AG04450 (cell line): ENCODE measurements around the gene PPT2. TPM values are rescaled to one million over a fixed set of nuclear protein-coding genes. Genes with fewer than 3 reads are reported as not detected.

Experiments
- CTCF ChIA-PET: fragments of 300-600, 350-600 bp; formaldehyde crosslinking; extraction: SDS; loops from one replicate; lab custom pipeline; 2022; ENCODE audit warnings: antibody characterized with exemption, inconsistent platforms; lab: Charles Lee
- POLR2A ChIA-PET: fragments of 350-600 bp; formaldehyde crosslinking; extraction: SDS; loops from one replicate; lab custom pipeline; 2021; ENCODE audit warnings: antibody characterized with exemption, inconsistent platforms; lab: Yijun Ruan, JAX
- DNase-seq: peaks from one replicate; pipeline ENCODE4 v3.0.0-alpha.2; 2011; ENCODE audit warnings: low read depth, low spot score
- H3K27ac ChIP-seq: one replicate; pipeline ENCODE4 v1.5.1; 2012; ENCODE audit warnings: low read depth, low read length, control low read depth
- H3K27me3 ChIP-seq: one replicate; pipeline ENCODE4 v1.6.0; 2012; ENCODE audit warnings: low read length; ENCODE audit not compliant: control insufficient read depth, insufficient read depth
- H3K4me3 ChIP-seq: 2 replicates; pipeline ENCODE4 v1.5.1; 2011; ENCODE audit warnings: mild to moderate bottlenecking, low read depth, low read length, control low read depth
- H3K9me3 ChIP-seq: 2 replicates; pipeline ENCODE4 v1.5.1; 2012; ENCODE audit warnings: low read length; ENCODE audit not compliant: control insufficient read depth, insufficient read depth
- polyA plus RNA-seq: library from polyadenylated mRNA; depleted of rRNA; stranded (reverse); fragments of >200 nt; gene quantifications from 2 replicates; pipeline ENCODE4 v1.2.3, GENCODE V29; 2011
- TF ChIP-seq, protein P1 (sequence below): IDR thresholded peaks from 2 replicates; pipeline ENCODE4 v1.5.1; 2011; ENCODE audit warnings: low read depth, low read length, control low read depth, inconsistent platforms

Gene PPT2
- polyA plus RNA-seq, 1 experiment = 12.6 TPM

DNA sequence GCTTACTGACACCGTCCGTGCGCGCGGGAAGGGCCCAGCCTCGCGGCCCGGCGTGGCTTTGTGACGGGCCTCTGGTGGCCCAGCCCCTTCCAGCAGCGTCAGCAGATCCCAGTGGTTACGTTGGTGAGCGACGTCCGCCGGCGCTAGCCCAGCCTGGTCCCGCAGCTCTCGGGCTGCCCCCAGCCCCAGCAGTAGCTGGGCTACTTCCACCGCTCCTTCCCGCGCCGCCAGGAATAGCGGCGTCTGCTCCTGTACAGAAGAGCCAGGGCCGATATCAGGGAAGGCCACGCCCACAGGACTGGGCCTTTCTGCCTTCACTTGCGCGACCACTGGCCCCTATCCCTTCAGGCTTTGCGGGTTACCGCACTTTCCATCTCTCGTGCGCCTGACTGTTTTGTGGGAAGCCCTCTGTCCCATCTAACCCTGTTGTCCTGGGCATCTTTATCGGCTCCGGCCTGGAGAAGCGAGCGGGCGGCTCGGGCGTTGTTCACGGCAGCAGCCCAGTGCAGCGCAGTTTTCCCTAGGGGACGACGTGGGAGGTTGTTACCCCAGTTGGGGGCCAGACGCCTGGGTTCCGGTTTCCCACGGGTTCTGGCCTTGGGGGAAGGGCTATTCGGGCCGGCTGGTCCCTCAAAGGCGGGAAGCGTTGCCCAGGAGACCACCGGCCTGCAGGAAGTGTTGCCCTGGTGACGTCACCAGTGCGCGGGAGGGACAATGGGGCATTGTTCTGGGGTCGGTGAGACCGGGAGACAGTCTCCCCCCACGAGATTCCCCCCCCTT lies 42.2 kb downstream of the PPT2 start:
- no peaks in the 10 kb centered on the region; the same call in 1 of the 2 replicates for H3K9me3 ChIP-seq
- TF ChIP-seq, protein P1, sequence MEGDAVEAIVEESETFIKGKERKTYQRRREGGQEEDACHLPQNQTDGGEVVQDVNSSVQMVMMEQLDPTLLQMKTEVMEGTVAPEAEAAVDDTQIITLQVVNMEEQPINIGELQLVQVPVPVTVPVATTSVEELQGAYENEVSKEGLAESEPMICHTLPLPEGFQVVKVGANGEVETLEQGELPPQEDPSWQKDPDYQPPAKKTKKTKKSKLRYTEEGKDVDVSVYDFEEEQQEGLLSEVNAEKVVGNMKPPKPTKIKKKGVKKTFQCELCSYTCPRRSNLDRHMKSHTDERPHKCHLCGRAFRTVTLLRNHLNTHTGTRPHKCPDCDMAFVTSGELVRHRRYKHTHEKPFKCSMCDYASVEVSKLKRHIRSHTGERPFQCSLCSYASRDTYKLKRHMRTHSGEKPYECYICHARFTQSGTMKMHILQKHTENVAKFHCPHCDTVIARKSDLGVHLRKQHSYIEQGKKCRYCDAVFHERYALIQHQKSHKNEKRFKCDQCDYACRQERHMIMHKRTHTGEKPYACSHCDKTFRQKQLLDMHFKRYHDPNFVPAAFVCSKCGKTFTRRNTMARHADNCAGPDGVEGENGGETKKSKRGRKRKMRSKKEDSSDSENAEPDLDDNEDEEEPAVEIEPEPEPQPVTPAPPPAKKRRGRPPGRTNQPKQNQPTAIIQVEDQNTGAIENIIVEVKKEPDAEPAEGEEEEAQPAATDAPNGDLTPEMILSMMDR = no peak
- peak; percentile 55 for DNase-seq
- H3K27ac ChIP-seq = peak overlapping the region; percentile 100
- ChIA-PET POLR2A (interaction anchor here (0.6 to 2.0 kb wide), 8 partner anchors 19 to 1122 kb away, joined by 3 to 30 read pairs (median 8); partner anchors contain the start of genes ATF6B, FKBPL and ZBTB22), CTCF (interaction anchor here (0.6 to 2.1 kb wide), 29 partner anchors 10 to 1933 kb away, joined by 3 to 18 read pairs (median 4); partner anchors contain the start of genes AGPAT1, ATF6B, ATP6V1G2 and EGFL8)
- H3K4me3 ChIP-seq = peak overlapping the region; percentile 83
- peaks cover 2% of the 10 kb centered on the region for H3K27me3 ChIP-seq

DNA sequence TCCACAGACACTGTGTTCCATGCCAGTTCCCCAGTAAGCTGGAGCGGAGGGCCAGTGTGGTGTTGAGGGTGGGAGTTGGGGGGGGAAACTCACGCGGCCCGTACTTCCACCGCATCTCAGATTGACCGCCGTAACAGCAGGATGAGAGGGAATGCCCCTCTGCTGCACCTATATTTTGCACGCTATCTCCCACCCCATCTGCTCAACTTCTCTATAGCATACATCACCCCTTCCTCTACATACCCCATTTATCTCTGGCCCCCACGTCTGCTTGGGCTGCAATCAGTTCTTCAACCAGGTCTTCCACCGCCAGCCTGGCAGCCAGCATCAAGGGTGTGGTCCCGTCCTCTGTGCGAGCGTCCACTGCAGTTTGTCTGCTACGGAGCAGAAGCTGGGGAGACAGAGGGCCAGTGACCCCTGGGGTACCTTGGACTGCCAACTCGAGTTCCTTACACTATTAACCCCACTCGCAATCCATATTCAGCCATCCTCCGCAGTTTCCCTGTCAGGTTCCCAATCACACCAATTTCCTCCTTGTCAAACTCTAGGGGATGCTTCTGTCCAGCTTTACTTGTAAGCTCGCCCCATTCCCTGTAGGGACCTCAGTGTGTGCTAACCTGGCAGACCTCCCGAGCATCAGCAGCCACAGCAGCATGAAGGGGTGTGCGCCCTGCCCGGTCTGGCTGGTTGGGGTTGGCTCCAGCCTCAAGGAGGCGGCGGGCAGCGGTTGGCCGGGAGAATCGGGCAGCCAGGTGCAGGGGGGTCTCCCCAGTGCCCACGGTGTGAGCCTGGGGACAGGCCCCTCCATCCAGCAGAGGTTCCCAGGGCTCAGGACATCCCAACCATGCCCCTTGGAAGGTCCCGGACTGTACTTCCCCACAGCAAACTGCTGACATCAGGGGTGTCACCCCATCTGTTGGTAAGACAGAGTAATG lies 43.0 kb downstream of the PPT2 start:
- TF ChIP-seq, protein P1 = no peak
- ChIA-PET POLR2A (interaction anchor here (0.6 to 2.0 kb wide), 2 partner anchors 68 to 410 kb away, joined by 6 to 13 read pairs; partner anchors contain the start of genes ATF6B and FKBPL), CTCF (interaction anchor here (0.7 to 2.1 kb wide), 4 partner anchors 48 to 264 kb away, joined by 3 to 18 read pairs (median 8); partner anchors contain the start of gene ATF6B)
- no peaks in the 10 kb centered on the region; the same call in 1 of the 2 replicates for H3K9me3 ChIP-seq
- H3K27ac ChIP-seq = peak overlapping the region; percentile 100
- H3K27me3 ChIP-seq = peaks cover 4% of the 10 kb centered on the region
- DNase-seq = no peak
- H3K4me3 ChIP-seq = peak overlapping the region; percentile 83

DNA sequence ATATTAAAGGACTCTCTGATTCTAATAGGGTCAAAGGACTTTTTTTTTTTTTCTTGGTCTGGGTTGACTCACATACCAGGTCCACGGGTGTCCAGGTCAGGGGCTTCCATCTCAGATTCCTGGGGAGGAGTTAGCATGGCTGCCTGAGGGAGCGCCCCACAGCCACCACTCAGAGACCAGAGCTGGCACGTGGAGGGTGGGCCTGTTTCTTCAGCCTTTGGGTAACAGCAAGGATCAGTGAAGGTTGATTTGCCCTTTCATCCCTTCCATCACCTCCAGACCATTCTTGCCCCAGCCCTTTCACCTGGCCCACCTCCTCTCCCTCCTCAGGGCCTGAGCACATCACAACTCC lies 44.4 kb downstream of the PPT2 start:
- DNase-seq = no peak
- Histone ChIP-seq H3K27ac (no peak overlapping the region), H3K9me3 (no peaks in the 10 kb centered on the region; the same call in 1 of the 2 replicates), H3K4me3 (no peak overlapping the region), H3K27me3 (peaks cover 6% of the 10 kb centered on the region)
- POLR2A ChIA-PET = no interaction called here
- CTCF ChIA-PET = no interaction called here
- TF ChIP-seq, protein P1 = no peak

DNA sequence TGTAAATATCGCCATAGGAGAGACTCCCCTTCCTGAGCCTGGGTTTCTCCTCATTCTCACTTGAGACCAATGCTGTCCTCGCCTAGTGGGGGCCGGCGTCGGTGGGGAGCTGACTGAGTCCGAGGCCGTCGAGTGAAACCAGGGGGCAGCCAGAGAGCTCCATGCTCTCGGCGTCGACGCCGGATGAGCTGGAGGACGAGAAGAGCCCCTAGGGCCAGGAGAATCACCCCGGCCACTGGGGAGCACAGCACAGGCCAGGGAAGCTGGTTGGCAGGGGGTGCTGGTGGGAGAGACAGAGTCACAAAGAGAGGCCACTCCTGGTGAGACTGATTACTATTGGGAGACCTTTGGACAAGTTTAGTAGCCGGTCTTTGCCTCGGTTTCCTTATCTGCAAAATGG lies 44.9 kb downstream of the PPT2 start:
- CTCF ChIA-PET = interaction anchor here (0.5 kb wide), 1 partner anchor 56 kb away, joined by 3 read pairs; no protein-coding TSS in a partner anchor
- POLR2A ChIA-PET = no interaction called here
- H3K4me3 ChIP-seq = no peak overlapping the region
- no peak overlapping the region for H3K27ac ChIP-seq
- H3K9me3 ChIP-seq = no peaks in the 10 kb centered on the region; the same call in 1 of the 2 replicates
- DNase-seq = no peak
- peaks cover 6% of the 10 kb centered on the region for H3K27me3 ChIP-seq
- TF ChIP-seq, protein P1 = no peak
